ENCODE results near the gene STX18. TPM values are rescaled to one million over a fixed set of nuclear protein-coding genes. Genes with fewer than 3 reads are reported as not detected.

The STX18 gene
- total RNA-seq, 1 experiment from 2014 or later, result 20.9 TPM

DNA sequence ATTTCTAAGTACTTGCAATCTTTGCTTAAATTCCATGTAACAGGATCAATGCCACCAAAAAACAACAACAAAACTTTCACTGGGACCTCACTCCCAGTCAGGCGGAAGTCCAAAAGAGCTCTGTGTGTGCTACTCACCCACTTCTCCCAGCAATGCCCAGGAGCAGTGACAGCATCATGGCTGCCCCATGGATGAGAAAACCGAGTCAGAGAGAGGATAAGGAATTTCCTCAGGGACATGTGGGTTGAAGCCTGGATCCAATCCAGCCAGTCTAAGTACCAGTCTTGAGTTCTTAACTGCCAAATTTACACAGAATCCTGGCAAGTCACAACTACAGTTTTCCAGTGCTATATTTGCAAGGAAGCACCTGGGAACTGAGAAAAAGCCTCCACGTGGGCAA, 64.5 kb downstream of the STX18 start:
- H3K4me1 ChIP-seq (ENCODE audit: insufficient read depth, low read length), result peaks cover 9% of the 10 kb centered on the region; the same call in 1 of the 2 replicates
- H3K27me3 Mint-ChIP-seq (ENCODE audit: low read depth), result peaks cover 4% of the 10 kb centered on the region
- H3K27me3 ChIP-seq (ENCODE audit: insufficient read depth, low read length), result no peaks in the 10 kb centered on the region
- DNase-seq, result no peak
- no peaks in the 10 kb centered on the region for H3K23me2 ChIP-seq (ENCODE audit: insufficient read length, low read depth, low read length, poor library complexity, severe bottlenecking)
- H3K27ac Mint-ChIP-seq, result no peak overlapping the region
- no peak overlapping the region for H4K91ac ChIP-seq (ENCODE audit: insufficient read length, low read depth, low read length)
- no peak overlapping the region for H2BK12ac ChIP-seq (ENCODE audit: insufficient read length, low read depth, low read length)
- H2BK5ac ChIP-seq (ENCODE audit: insufficient read length, low read length), result no peak overlapping the region
- no peak overlapping the region for H3K18ac ChIP-seq (ENCODE audit: insufficient read length, low read depth, low read length)
- H2BK15ac ChIP-seq (ENCODE audit: low read depth, low read length), result no peak overlapping the region
- no peaks in the 10 kb centered on the region for H3K9me3 ChIP-seq (ENCODE audit: control insufficient read depth, low read depth, low read length)
- H3K4me1 Mint-ChIP-seq, result peaks cover 27 to 34% of the 10 kb centered on the region in 2 experiments
- no peak overlapping the region for H2AK5ac ChIP-seq (ENCODE audit: insufficient read length, low read length)
- no peak overlapping the region for H2BK20ac ChIP-seq (ENCODE audit: low read depth, low read length, poor library complexity, severe bottlenecking)
- no peak overlapping the region for H3T11ph ChIP-seq (ENCODE audit: low read length)
- no peak overlapping the region for H3K23ac ChIP-seq (ENCODE audit: insufficient read length, low read depth, low read length)
- no peak overlapping the region for H4K5ac ChIP-seq (ENCODE audit: insufficient read length, low read depth, low read length)
- no peak overlapping the region for H2BK120ac ChIP-seq (ENCODE audit: low read depth, low read length, poor library complexity, severe bottlenecking)
- H2AFZ ChIP-seq (ENCODE audit: low read length), result no peak overlapping the region
- no peaks in the 10 kb centered on the region for H3K9me3 Mint-ChIP-seq
- H3K36me3 Mint-ChIP-seq (ENCODE audit: insufficient read depth in 1 of 3, low read depth in 3 of 3), result no peaks in the 10 kb centered on the region; a peak in 2 of 7 replicates
- no peak overlapping the region for H4K8ac ChIP-seq (replicated peaks; ENCODE audit: insufficient read length, low read depth, low read length)
- no peak overlapping the region for H3K4me2 ChIP-seq (ENCODE audit: insufficient read depth, insufficient read length, low read length)
- no peak overlapping the region for H3K4ac ChIP-seq (ENCODE audit: low read depth, low read length)
- no CpG with 5 or more reads among the region's 3 CpGs for WGBS (ENCODE audit: extremely low coverage, insufficient read length, low lambda C conversion rate)
- H3K4me3 Mint-ChIP-seq, result no peak overlapping the region
- no peaks in the 10 kb centered on the region for H3K79me1 ChIP-seq (ENCODE audit: insufficient read depth, low read depth, low read length, poor library complexity, severe bottlenecking)
- TF ChIP-seq, protein P1, sequence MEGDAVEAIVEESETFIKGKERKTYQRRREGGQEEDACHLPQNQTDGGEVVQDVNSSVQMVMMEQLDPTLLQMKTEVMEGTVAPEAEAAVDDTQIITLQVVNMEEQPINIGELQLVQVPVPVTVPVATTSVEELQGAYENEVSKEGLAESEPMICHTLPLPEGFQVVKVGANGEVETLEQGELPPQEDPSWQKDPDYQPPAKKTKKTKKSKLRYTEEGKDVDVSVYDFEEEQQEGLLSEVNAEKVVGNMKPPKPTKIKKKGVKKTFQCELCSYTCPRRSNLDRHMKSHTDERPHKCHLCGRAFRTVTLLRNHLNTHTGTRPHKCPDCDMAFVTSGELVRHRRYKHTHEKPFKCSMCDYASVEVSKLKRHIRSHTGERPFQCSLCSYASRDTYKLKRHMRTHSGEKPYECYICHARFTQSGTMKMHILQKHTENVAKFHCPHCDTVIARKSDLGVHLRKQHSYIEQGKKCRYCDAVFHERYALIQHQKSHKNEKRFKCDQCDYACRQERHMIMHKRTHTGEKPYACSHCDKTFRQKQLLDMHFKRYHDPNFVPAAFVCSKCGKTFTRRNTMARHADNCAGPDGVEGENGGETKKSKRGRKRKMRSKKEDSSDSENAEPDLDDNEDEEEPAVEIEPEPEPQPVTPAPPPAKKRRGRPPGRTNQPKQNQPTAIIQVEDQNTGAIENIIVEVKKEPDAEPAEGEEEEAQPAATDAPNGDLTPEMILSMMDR (conservative IDR thresholded peaks at IDR 0.05), result no peak
- no peak overlapping the region for H3K56ac ChIP-seq (ENCODE audit: insufficient read length, low read depth, low read length)
- H4K20me1 ChIP-seq (ENCODE audit: control insufficient read depth, insufficient read depth, insufficient read length), result no peaks in the 10 kb centered on the region
- no peak overlapping the region for H3K14ac ChIP-seq (ENCODE audit: insufficient read depth, low read length)
- no peak overlapping the region for H3K27ac ChIP-seq (ENCODE audit: insufficient read length, low read depth, low read length)
- no peaks in the 10 kb centered on the region for H3K79me2 ChIP-seq (ENCODE audit: insufficient read depth, low read length)
- no peak overlapping the region for H3K9ac ChIP-seq (ENCODE audit: extremely low read depth, insufficient read length, low read length)
